KOPT-K1 (cell line): ENCODE results near the gene MAP7D1.
A peak's percentile ranks its signal among the peaks of the same experiment; 100 is the strongest.
"Not testable (repeated sequence)": the region's sequence is repeated elsewhere in the genome, so short reads cannot be mapped to it uniquely, and the experiment has no call there.

Source experiments
- H3K27ac ChIP-seq: fragments of 200-600 bp; sonication (generic); 2 replicates; pipeline ENCODE4 v1.5.1; 2016; ENCODE audit warnings: antibody characterized with exemption, mild to moderate bottlenecking, low read depth, low read length; ENCODE audit not compliant: poor library complexity, severe bottlenecking
- H3K36me3 ChIP-seq: fragments of 200-600 bp; sonication (generic); 2 replicates; pipeline ENCODE4 v1.5.1; 2017; ENCODE audit warnings: antibody characterized with exemption, mild to moderate bottlenecking, low read length, moderate library complexity; ENCODE audit not compliant: insufficient read depth
- H3K9me3 ChIP-seq: fragments of 200-600 bp; sonication (generic); 2 replicates; pipeline ENCODE4 v1.5.1; 2017; ENCODE audit warnings: antibody characterized with exemption, low read length, mild to moderate bottlenecking; ENCODE audit not compliant: insufficient read depth, poor library complexity, severe bottlenecking

MAP7D1 gene

GRCh38 chr1:36211841-36212240, 55.9 kb downstream of the MAP7D1 start:
- Histone ChIP-seq H3K27ac (no peak overlapping the region), H3K36me3 (no peaks in the 10 kb centered on the region), H3K9me3 (no peaks in the 10 kb centered on the region)

GRCh38 chr1:36212782-36213181, 56.8 kb downstream of the MAP7D1 start:
- H3K9me3 ChIP-seq: no peaks in the 10 kb centered on the region
- H3K36me3 ChIP-seq: no peaks in the 10 kb centered on the region
- no peak overlapping the region for H3K27ac ChIP-seq

- Histone ChIP-seq H3K36me3 (no peaks in the 10 kb centered on the region), H3K9me3 (no peaks in the 10 kb centered on the region), H3K27ac (no peak overlapping the region)
Observed at GRCh38 chr1:36217670-36218069, 61.7 kb downstream of the MAP7D1 start.

DNA sequence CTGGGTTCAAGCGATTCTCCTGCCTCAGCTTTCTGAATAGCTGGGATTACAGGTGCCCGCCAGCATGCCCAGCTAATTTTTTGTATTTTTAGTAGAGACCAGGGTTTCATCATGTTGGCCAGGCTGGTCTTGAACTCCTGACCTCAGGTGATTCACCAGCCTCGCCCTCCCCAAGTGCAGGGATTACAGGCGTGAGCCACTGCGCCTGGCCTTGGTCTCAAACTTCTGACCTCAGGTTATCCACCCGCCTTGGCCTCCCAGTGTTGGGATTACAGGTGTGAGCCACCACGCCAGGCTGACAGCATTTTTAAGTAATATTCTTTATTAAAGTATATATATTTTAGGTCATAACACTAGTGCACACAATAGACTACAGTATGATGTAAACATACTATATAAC, 65.9 kb downstream of the MAP7D1 start:
- not testable (repeated sequence) for H3K36me3 ChIP-seq, H3K9me3 ChIP-seq, H3K27ac ChIP-seq

DNA sequence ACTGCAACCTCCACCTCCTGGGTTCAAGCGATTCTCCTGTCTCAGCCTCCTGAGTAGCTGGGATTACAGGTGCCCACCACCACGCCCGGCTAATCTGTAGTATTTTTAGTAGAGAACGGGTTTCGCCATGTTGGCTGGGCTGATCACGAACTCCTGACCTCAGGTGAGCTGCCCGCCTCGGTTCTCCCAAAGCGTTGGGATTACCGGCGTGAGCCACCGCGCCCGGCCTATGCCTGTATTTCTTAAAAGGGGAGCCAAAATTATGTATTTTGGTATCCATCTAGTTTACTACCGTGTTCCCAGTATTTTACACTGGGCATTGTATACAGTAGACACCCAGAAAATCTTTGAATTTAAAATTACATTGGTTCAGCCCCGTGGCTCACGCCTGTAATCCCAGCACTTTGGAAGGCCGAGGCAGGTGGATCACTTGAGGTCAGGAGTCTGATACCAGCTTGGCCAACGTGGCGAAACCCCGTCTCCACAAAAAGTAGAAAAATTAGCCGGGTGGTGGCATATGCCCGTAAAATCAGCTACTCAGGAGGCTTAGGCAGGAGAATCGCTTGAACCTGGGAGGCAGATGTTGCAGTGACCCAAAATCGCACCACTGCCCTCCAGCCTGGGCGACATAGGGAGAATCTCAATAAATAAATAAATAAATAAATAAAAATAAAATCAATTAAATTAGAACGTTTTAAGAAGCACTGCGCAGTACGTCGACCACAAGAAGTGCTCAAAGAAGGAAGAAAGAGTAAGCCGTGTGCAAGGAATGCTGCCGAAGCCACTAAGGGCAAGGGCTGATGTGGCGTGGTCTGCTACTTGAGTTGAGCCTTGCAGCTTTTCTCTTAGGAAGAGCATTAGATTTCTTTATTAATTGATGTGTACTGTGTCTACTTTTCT, 66.8 kb downstream of the MAP7D1 start:
- H3K36me3 ChIP-seq: peaks cover 13% of the 10 kb centered on the region
- H3K27ac ChIP-seq: peak overlapping the region; percentile 96

GRCh38 chr1:36223381-36223995, 67.5 kb downstream of the MAP7D1 start:
- no peaks in the 10 kb centered on the region for H3K9me3 ChIP-seq
- peak overlapping the region; percentile 96 for H3K27ac ChIP-seq
- H3K36me3 ChIP-seq: peaks cover 21% of the 10 kb centered on the region

More for the DNA sequence above, 66.8 kb downstream of the MAP7D1 start:
- H3K9me3 ChIP-seq: no peaks in the 10 kb centered on the region

DNA sequence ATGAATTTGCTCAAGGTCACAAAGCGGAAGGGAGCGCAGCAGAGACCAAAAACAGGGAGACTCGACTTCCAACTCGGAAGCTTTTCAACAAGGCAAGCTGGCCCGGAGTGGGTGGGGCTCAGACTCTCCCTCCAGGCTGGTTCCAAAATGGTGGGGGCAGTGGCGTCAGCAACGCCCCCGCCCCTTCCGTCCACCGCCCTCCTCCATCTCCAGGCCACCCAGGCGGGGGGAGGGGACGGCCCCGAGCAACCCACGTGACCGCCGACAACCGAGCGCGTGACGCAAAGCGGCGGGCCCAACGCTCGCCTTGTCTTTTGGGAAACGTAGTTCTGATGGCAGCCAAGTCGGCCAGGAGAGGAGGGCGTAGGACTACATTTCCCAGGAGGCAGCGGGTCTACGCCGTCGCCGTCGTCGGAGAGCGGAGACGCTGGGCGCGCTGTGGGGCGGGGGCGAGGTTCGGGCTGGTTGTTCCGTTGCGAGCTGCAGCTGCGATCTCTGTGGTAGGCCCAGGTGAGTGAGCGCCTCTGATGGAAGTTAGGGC, 68.1 kb downstream of the MAP7D1 start, which contains the start of gene THRAP3:
Gene THRAP3 (plus strand): TSS at position 448 of the 541 bp plus-strand sequence. CDS start 58,121 bp downstream, outside the sequence.
- H3K36me3 ChIP-seq: peaks cover 26% of the 10 kb centered on the region
- H3K9me3 ChIP-seq: no peaks in the 10 kb centered on the region
- peak within 1 kb of the TSS; percentile 96 for H3K27ac ChIP-seq

DNA sequence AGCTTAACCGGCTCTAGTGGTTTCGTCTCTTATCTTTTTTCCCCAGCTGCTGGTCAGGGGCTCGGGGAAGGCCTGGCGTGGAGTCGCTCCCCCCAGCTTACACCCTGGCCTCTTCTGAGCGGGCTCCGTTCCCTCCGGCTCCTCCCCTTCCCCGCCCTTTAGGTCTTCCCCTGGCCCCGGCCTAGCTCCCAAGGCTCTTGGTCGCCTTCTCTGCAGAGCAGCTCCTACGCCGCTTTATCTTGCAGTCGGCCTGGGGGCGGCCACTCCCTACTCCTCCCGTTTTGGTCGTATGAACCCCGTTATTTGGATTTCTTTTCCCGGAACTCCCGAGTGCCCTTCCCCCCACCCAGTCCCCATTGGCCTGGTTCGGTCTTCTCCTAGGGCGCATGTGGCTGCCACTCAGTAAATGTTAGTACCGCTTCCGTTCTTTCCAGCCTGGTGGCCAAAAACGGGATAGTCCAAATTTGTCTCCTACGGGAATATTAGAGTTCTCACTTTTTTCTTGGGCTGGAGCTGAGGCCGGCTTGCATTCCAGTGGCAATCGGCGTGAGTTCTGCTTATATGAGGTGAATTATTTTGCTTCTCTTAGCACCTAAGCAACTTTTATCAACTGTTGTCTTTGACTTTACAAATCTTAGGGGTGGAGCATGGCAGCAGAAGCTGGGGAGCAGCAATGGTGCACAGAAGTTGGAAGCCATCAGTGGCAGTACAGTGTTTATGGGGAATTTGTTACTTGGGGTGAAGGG, 68.8 kb downstream of the MAP7D1 start:
- peaks cover 33% of the 10 kb centered on the region for H3K36me3 ChIP-seq
- H3K27ac ChIP-seq: peak overlapping the region; percentile 96
- H3K9me3 ChIP-seq: no peaks in the 10 kb centered on the region

DNA sequence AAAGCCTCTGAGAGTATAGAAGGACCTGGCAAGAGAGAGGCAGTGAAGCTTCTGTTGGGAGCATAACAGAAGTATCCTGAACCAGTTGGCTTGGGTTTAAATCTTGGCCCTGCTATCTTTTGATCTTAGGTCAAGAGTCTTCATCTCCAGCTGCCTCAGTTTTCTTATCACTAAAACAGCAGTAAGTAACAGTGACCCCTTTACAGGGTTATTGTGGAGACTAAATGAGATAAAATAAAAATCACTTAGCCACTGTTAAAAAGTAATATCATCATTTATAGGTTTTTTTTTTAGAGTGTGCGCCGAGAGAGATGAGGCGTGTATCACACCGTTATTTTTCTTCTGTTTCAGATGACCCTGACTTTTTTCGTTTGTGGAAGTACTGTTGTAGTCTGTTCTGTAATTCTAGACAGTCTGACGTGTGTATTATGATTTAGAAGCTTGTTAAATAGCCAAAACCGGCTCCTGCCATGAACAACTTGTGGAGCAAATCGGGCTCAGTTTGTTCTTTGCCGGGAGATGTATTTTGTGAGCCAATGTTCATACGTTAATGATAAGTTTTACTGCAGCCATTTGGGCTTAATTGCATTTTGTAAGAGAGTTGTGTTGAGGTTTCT, 69.4 kb downstream of the MAP7D1 start:
- Histone ChIP-seq H3K27ac (peak overlapping the region; percentile 96), H3K36me3 (peaks cover 40% of the 10 kb centered on the region), H3K9me3 (no peaks in the 10 kb centered on the region)

DNA sequence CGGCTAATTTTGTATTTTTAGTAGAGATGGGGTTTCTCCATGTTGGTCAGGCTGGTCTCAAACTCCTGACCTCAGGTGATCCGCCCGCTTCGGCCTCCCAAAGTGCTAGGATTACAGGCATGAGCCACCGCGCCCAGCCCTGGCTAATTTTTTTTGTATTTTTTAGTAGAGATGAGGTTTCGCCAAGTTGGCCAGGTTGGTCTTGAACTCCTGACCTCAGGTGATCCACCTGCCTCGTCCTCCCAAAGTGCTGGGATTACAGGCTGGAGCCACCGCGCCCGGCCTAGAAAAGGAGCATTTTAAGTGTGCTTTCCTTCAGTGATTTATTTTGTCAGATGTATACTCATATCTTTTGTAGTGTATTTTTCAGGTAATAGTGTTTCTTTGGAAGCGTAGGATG, 74.3 kb downstream of the MAP7D1 start:
- H3K27ac ChIP-seq, H3K9me3 ChIP-seq: not testable (repeated sequence)
- peaks cover 87% of the 10 kb centered on the region for H3K36me3 ChIP-seq
